PC-3 (cell line): Measurements from ENCODE around the gene TMEM256. TPM values are rescaled to one million over a fixed set of nuclear protein-coding genes. Genes with fewer than 3 reads are reported as not detected.
A peak's percentile ranks its signal among the peaks of the same experiment; 100 is the strongest.

ENCODE experiments used
- ATAC-seq: fragments of 200-7000 bp; cut with Tn5 transposase; 2 replicates; pipeline ENCODE4 v1.9.1; 2020; ENCODE audit warnings: mild to moderate bottlenecking, moderate library complexity
- BruUV-seq: library from RNA; stranded (reverse); fragments of 400-500 nt; replicated peaks from 2 replicates; lab custom pipeline; 2021; lab: Mats Ljungman, UMichigan
- CTCF ChIA-PET: fragments of 300-600 bp; sonication (Branson Sonifier 250); formaldehyde crosslinking; loops from one replicate; lab custom pipeline; 2022; ENCODE audit warnings: antibody characterized with exemption; lab: Charles Lee
- POLR2A ChIA-PET: fragments of 300-600 bp; sonication (Branson Sonifier 250); formaldehyde crosslinking; loops from one replicate; lab custom pipeline; 2022; ENCODE audit warnings: antibody characterized with exemption; ENCODE audit not compliant: unreplicated experiment; lab: Charles Lee
- DNase-seq: peaks from one replicate; pipeline ENCODE4 v3.0.0-alpha.2; 2015
- H2AFZ ChIP-seq: fragments of 300-600 bp; sonication (generic); 2 replicates; pipeline ENCODE4 v1.6.0; 2016; ENCODE audit warnings: antibody characterized with exemption, low read length
- H3F3A ChIP-seq: fragments of 300-600 bp; sonication (generic); one replicate; pipeline ENCODE4 v1.6.0; 2017; ENCODE audit warnings: antibody characterized with exemption, low read length, control low read depth, mild to moderate bottlenecking; ENCODE audit not compliant: unreplicated experiment
- H3K27ac ChIP-seq: fragments of 300-600 bp; sonication (generic); 2 replicates; pipeline ENCODE4 v1.5.1; 2016; ENCODE audit warnings: mild to moderate bottlenecking, low read length
- H3K27me3 ChIP-seq: fragments of 300-600 bp; sonication (generic); 2 replicates; pipeline ENCODE4 v1.6.1; 2016; ENCODE audit warnings: low read length, mixed read lengths
- H3K36me3 ChIP-seq: fragments of 300-600 bp; sonication (generic); 2 replicates; pipeline ENCODE4 v1.6.1; 2016; ENCODE audit warnings: low read depth, mixed run types, low read length, mixed read lengths
- H3K4me1 ChIP-seq: fragments of 300-600 bp; sonication (generic); 2 replicates; pipeline ENCODE4 v1.5.1; 2016; ENCODE audit warnings: low read length; ENCODE audit not compliant: insufficient read depth
- H3K4me2 ChIP-seq: fragments of 300-600 bp; sonication (generic); 2 replicates; pipeline ENCODE4 v1.6.0; 2016; ENCODE audit warnings: low read length
- H3K4me3 ChIP-seq: fragments of 300-600 bp; sonication (generic); 2 replicates; pipeline ENCODE4 v1.5.1; 2016; ENCODE audit warnings: mild to moderate bottlenecking, low read length, mixed read lengths
- H3K79me2 ChIP-seq: fragments of 300-600 bp; sonication (generic); 2 replicates; pipeline ENCODE4 v1.6.1; 2017; ENCODE audit warnings: low read length, mixed read lengths
- H3K9ac ChIP-seq: fragments of 300-600 bp; sonication (generic); 2 replicates; pipeline ENCODE4 v1.6.0; 2016; ENCODE audit warnings: mild to moderate bottlenecking, low read length
- H3K9me2 ChIP-seq: fragments of 300-600 bp; sonication (generic); replicated peaks from 2 replicates; pipeline ENCODE4 v1.6.1; 2016; ENCODE audit warnings: mixed run types, low read length, mixed read lengths
- H3K9me3 ChIP-seq: fragments of 300-600 bp; sonication (generic); 2 replicates; pipeline ENCODE4 v1.6.1; 2016; ENCODE audit warnings: low read length, mixed read lengths
- H4K20me1 ChIP-seq: fragments of 300-600 bp; sonication (generic); 2 replicates; pipeline ENCODE4 v1.6.1; 2016; ENCODE audit warnings: low read length, mixed read lengths
- EZH2 ChIP-seq: fragments of 300-600 bp; sonication (generic); IDR thresholded peaks from one replicate; pipeline ENCODE4 v1.6.1; 2017; ENCODE audit warnings: antibody characterized with exemption, mild to moderate bottlenecking, low read length; ENCODE audit not compliant: unreplicated experiment
- EZH2phosphoT487 ChIP-seq: fragments of 300-600 bp; sonication (generic); IDR thresholded peaks from 2 replicates; pipeline ENCODE4 v1.6.1; 2018; ENCODE audit warnings: mild to moderate bottlenecking, antibody characterized with exemption, low read length, borderline replicate concordance
- intact Hi-C: fragments of 100-400 bp; cut with micrococcal nuclease; formaldehyde crosslinking; loops from 2 replicates; pipeline ENCODE4 v1.9.0; 2023
- total RNA-seq: library from RNA; depleted of rRNA; stranded (reverse); fragments of >200 nt; gene quantifications from 2 replicates; pipeline ENCODE4 v1.2.3, GENCODE V29; 2014
- TF ChIP-seq, protein P1 (sequence below): fragments of 300-600 bp; sonication (generic); conservative IDR thresholded peaks from 2 replicates; pipeline ENCODE4 v1.5.1; 2017; ENCODE audit warnings: antibody characterized with exemption, low read depth, mild to moderate bottlenecking, low read length

The TMEM256 gene
- total RNA-seq, 1 experiment from 2014 or later = 82.4 TPM

DNA sequence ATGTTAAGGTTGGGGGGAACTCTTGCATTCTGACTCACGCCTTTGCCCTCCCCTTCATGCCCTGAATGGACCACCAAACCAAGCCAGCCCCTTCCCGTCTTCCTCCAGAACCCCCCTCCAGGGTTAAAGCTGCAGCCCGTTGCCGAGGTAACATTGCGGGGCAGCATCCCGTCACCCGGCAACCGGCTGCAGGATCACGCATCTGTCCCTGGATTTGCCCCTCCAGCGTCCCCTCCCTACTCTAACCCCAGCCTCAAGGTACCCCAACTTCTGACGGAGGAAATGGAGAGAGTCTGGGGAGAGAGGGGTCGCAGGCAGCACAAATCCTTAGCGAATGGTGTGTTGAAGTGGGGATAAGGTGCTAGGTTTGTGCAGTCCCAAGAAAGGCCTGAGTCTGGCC, 3.2 kb upstream of the TMEM256 start:
- DNase-seq (no peak), ATAC-seq (no peak)
- H3K9me2 ChIP-seq = no peaks in the 10 kb centered on the region
- no peaks in the 10 kb centered on the region for H3F3A ChIP-seq
- H3K36me3 ChIP-seq = no peaks in the 10 kb centered on the region
- no TSS peak for BruUV-seq
- no peak overlapping the region for H3K9ac ChIP-seq
- H3K27me3 ChIP-seq = no peaks in the 10 kb centered on the region
- H3K4me3 ChIP-seq = no peak overlapping the region
- no peak overlapping the region for H3K27ac ChIP-seq
- no peak overlapping the region for H2AFZ ChIP-seq
- H3K4me2 ChIP-seq = no peak overlapping the region
- H3K9me3 ChIP-seq = no peaks in the 10 kb centered on the region
- CTCF ChIA-PET = no interaction called here
- peaks cover 6% of the 10 kb centered on the region; the same call in 1 of the 2 replicates for H3K79me2 ChIP-seq
- peaks cover 9% of the 10 kb centered on the region for H3K4me1 ChIP-seq
- intact Hi-C loops = no loop called here
- POLR2A ChIA-PET = interaction anchor here (0.7 kb wide), 1 partner anchor 618 kb away, joined by 3 read pairs; no protein-coding TSS in a partner anchor
- TF ChIP-seq EZH2 (no peak), EZH2phosphoT487 (no peak)
- TF ChIP-seq, protein P1, sequence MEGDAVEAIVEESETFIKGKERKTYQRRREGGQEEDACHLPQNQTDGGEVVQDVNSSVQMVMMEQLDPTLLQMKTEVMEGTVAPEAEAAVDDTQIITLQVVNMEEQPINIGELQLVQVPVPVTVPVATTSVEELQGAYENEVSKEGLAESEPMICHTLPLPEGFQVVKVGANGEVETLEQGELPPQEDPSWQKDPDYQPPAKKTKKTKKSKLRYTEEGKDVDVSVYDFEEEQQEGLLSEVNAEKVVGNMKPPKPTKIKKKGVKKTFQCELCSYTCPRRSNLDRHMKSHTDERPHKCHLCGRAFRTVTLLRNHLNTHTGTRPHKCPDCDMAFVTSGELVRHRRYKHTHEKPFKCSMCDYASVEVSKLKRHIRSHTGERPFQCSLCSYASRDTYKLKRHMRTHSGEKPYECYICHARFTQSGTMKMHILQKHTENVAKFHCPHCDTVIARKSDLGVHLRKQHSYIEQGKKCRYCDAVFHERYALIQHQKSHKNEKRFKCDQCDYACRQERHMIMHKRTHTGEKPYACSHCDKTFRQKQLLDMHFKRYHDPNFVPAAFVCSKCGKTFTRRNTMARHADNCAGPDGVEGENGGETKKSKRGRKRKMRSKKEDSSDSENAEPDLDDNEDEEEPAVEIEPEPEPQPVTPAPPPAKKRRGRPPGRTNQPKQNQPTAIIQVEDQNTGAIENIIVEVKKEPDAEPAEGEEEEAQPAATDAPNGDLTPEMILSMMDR = no peak
- H4K20me1 ChIP-seq = no peaks in the 10 kb centered on the region

DNA sequence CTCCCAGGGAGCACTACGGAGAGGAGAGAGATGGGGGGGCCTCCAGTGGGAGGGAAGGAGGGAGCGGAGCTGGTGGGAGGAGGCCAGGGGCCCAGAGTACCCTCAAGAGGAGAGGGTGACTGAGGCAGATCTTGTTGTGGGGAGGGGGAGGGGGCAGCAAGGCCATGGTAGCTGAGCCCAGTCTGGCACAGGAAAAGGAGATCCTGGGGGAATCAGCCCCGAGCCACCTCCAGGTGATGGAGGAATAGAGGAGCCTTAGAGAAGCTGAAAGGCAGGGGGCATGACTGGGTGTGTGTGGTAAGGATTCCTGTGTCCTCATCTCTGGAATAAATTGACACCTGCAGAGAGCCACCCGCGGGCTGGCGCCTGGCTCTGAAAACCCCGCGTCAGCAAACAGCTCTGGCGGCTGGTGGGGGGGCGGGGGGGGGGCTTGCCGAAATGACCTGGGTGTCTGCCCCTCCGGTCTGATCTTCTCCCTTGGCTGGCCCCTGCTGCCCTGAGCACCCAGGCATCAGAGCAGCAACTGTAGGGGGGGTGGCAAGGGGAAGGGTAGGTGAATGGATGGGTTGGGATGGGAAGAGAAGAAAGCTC, 2.4 kb upstream of the TMEM256 start:
- H3K9me2 ChIP-seq = no peaks in the 10 kb centered on the region
- no peaks in the 10 kb centered on the region for H4K20me1 ChIP-seq
- H3F3A ChIP-seq = no peaks in the 10 kb centered on the region
- ChIA-PET POLR2A (no interaction called here), CTCF (no interaction called here)
- no peaks in the 10 kb centered on the region for H3K27me3 ChIP-seq
- TF ChIP-seq EZH2 (no peak), EZH2phosphoT487 (no peak)
- TF ChIP-seq, protein P1 = no peak
- BruUV-seq = no TSS peak
- H2AFZ ChIP-seq = no peak overlapping the region
- H3K27ac ChIP-seq = no peak overlapping the region
- H3K4me1 ChIP-seq = peaks cover 9% of the 10 kb centered on the region
- peak overlapping the region; percentile 93; the same call in 1 of the 2 replicates for H3K4me2 ChIP-seq
- no peaks in the 10 kb centered on the region for H3K9me3 ChIP-seq
- no peak for ATAC-seq
- H3K4me3 ChIP-seq = peak overlapping the region; percentile 81; the same call in 1 of the 2 replicates
- no peak overlapping the region for H3K9ac ChIP-seq
- H3K36me3 ChIP-seq = no peaks in the 10 kb centered on the region
- peaks cover 6% of the 10 kb centered on the region; the same call in 1 of the 2 replicates for H3K79me2 ChIP-seq
- DNase-seq = no peak
- intact Hi-C loops = no loop called here
